HG03520 (cell line): ENCODE data around the gene CAMK2A.

ENCODE experiments used
- ATAC-seq: cut with Tn5 transposase; IDR thresholded peaks from one replicate; pipeline ENCODE4 v1.9.1; 2021; ENCODE audit warnings: mild to moderate bottlenecking, moderate library complexity; ENCODE audit not compliant: unreplicated experiment

The CAMK2A gene

DNA sequence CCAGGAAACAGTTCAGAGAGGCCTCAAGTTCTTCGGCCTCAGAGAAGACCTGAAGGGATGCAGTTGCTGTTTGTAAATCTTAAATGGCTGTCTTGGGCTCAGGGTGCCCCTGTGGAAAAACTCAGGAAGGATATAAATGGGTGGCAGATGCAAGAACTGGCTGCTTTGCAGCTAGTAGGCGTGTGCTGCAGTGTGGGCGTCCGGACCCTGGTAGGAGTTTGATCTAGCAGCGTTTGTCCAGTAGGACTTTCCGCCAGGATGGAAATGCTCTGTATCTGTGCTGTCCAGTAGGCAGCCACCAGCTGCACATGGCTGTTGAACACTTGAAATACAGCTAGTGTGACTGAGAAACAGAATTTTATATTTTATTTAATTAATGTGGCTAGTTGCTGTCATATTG lies 115.3 kb downstream of the CAMK2A start:
- no peak for ATAC-seq

GRCh38 chr5:150173161-150173560 lies 116.4 kb downstream of the CAMK2A start:
- ATAC-seq = no peak

DNA sequence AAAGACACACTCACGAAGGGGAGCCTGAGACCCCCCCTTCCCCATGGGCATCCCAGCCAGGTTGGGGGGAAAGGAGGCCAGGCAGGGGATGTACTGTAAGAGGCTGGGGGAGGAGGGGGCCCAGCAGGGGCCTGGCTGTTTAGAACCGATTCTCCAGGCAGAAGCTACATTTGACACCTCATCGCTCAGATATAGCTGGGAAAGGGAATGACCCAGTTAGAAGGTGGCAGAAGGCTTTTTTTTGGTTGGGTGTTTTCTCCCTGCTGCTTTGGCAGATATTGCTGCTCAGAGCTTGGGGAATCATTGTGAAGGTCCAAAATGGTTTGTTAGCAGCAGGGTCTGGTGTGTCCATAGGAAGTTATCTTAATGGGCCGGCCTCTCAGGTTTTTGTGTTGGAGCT lies 117.0 kb downstream of the CAMK2A start:
- no peak for ATAC-seq

- ATAC-seq = no peak
Measured at GRCh38 chr5:150172145-150172544, 117.4 kb downstream of the CAMK2A start.
